ENCODE results near the gene NFIC. TPM values are rescaled to one million over a fixed set of nuclear protein-coding genes. Genes with fewer than 3 reads are reported as not detected.

Gene NFIC
- total and polyA plus RNA-seq, 2 experiments from 2014 or later: 7.8 to 20.9 TPM

GRCh38 chr19:3408996-3409345 lies 42.6 kb downstream of the NFIC start:
- Histone ChIP-seq H4K20me1 (ENCODE audit: insufficient read depth, poor library complexity, severe bottlenecking) (no peaks in the 10 kb centered on the region), H3K27me3 (no peaks in the 10 kb centered on the region), H3K36me3 (replicated peaks; ENCODE audit: insufficient read depth, low read depth) (no peaks in the 10 kb centered on the region), H3K4me1 (ENCODE audit: insufficient read depth) (peaks cover 16% of the 10 kb centered on the region), H3K4me2 (no peak overlapping the region), H3K4me3 (no peak overlapping the region), H3K9me3 (ENCODE audit: low read depth) (no peaks in the 10 kb centered on the region), H3K27ac (peak overlapping the region; percentile 20), H2AFZ (no peak overlapping the region), H3K9me2 (replicated peaks; ENCODE audit: insufficient read depth) (no peaks in the 10 kb centered on the region), H3K79me2 (peaks cover 8% of the 10 kb centered on the region)
- 94% methylated on average over 11 of the region's 11 CpGs for WGBS (ENCODE audit: low lambda C conversion rate, missing lambda C conversion rate)
- no peak for DNase-seq (ENCODE audit: low spot score)
- TF ChIP-seq EZH2phosphoT487 (IDR thresholded peaks at IDR 0.05; ENCODE audit: low read depth, severe bottlenecking, unreplicated experiment) (no peak), EZH2 (IDR thresholded peaks at IDR 0.05; ENCODE audit: borderline replicate concordance) (no peak), CTCF (IDR thresholded peaks at IDR 0.05; ENCODE audit: poor library complexity) (no peak)

GRCh38 chr19:3409346-3410064 lies 43.1 kb downstream of the NFIC start:
- H3K4me1 ChIP-seq (ENCODE audit: insufficient read depth): peaks cover 12% of the 10 kb centered on the region
- H3K27ac ChIP-seq: peak overlapping the region; percentile 20
- no peaks in the 10 kb centered on the region for H3K36me3 ChIP-seq (replicated peaks; ENCODE audit: insufficient read depth, low read depth)
- H4K20me1 ChIP-seq (ENCODE audit: insufficient read depth, poor library complexity, severe bottlenecking): no peaks in the 10 kb centered on the region
- DNase-seq (ENCODE audit: low spot score): peak; percentile 42
- H3K27me3 ChIP-seq: no peaks in the 10 kb centered on the region
- H3K4me2 ChIP-seq: no peak overlapping the region
- no peaks in the 10 kb centered on the region for H3K9me2 ChIP-seq (replicated peaks; ENCODE audit: insufficient read depth)
- H3K4me3 ChIP-seq: no peak overlapping the region
- 75% methylated on average over 30 of the region's 30 CpGs for WGBS (ENCODE audit: low lambda C conversion rate, missing lambda C conversion rate)
- H3K79me2 ChIP-seq: peaks cover 6% of the 10 kb centered on the region
- no peak overlapping the region for H2AFZ ChIP-seq
- H3K9me3 ChIP-seq (ENCODE audit: low read depth): no peaks in the 10 kb centered on the region
- no peak for TF ChIP-seq EZH2phosphoT487 (IDR thresholded peaks at IDR 0.05; ENCODE audit: low read depth, severe bottlenecking, unreplicated experiment)
- TF ChIP-seq EZH2 (IDR thresholded peaks at IDR 0.05; ENCODE audit: borderline replicate concordance): no peak
- TF ChIP-seq CTCF (IDR thresholded peaks at IDR 0.05; ENCODE audit: poor library complexity): no peak

- no peaks in the 10 kb centered on the region for H3K27me3 ChIP-seq
- H3K4me3 ChIP-seq: no peak overlapping the region
- no peak for TF ChIP-seq CTCF (IDR thresholded peaks at IDR 0.05; ENCODE audit: poor library complexity)
- no peak for TF ChIP-seq EZH2phosphoT487 (IDR thresholded peaks at IDR 0.05; ENCODE audit: low read depth, severe bottlenecking, unreplicated experiment)
- no peak for TF ChIP-seq EZH2 (IDR thresholded peaks at IDR 0.05; ENCODE audit: borderline replicate concordance)
- H3K4me2 ChIP-seq: no peak overlapping the region
- no peak overlapping the region for H3K27ac ChIP-seq
- no peaks in the 10 kb centered on the region for H4K20me1 ChIP-seq (ENCODE audit: insufficient read depth, poor library complexity, severe bottlenecking)
- no peak for DNase-seq (ENCODE audit: low spot score)
- no peaks in the 10 kb centered on the region for H3K9me2 ChIP-seq (replicated peaks; ENCODE audit: insufficient read depth)
- no peaks in the 10 kb centered on the region for H3K36me3 ChIP-seq (replicated peaks; ENCODE audit: insufficient read depth, low read depth)
- no peaks in the 10 kb centered on the region for H3K9me3 ChIP-seq (ENCODE audit: low read depth)
- no peaks in the 10 kb centered on the region for H3K79me2 ChIP-seq
- H3K4me1 ChIP-seq (ENCODE audit: insufficient read depth): peaks cover 4% of the 10 kb centered on the region
- 76% methylated on average over 13 of the region's 13 CpGs for WGBS (ENCODE audit: low lambda C conversion rate, missing lambda C conversion rate)
- H2AFZ ChIP-seq: no peak overlapping the region
Observed at GRCh38 chr19:3411636-3412035, 45.3 kb downstream of the NFIC start.
